Measurements from ENCODE around the gene RND1.
"Not testable (repeated sequence)": the region's sequence is repeated elsewhere in the genome, so short reads cannot be mapped to it uniquely, and the experiment has no call there.

DNA sequence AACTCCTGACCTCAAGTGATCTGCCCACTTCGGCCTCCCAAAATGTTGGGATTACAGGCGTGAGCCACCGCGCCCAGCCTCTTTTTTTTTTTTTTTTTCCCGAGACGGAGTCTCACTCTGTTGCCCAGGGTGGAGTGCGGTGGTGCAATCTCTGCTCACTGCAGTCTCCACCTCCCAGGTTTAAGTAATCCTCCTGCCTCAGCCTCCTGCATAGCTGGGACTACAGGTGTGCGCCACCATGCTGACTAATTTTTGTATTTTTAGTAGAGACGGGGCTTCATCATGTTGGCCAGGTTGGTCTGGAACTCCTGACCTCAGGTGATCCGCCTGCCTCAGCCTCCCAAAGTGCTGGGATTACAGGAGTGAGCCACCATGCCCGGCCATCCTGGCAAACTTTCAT lies 44.0 kb upstream of the RND1 start:
- TF ChIP-seq, protein P1, sequence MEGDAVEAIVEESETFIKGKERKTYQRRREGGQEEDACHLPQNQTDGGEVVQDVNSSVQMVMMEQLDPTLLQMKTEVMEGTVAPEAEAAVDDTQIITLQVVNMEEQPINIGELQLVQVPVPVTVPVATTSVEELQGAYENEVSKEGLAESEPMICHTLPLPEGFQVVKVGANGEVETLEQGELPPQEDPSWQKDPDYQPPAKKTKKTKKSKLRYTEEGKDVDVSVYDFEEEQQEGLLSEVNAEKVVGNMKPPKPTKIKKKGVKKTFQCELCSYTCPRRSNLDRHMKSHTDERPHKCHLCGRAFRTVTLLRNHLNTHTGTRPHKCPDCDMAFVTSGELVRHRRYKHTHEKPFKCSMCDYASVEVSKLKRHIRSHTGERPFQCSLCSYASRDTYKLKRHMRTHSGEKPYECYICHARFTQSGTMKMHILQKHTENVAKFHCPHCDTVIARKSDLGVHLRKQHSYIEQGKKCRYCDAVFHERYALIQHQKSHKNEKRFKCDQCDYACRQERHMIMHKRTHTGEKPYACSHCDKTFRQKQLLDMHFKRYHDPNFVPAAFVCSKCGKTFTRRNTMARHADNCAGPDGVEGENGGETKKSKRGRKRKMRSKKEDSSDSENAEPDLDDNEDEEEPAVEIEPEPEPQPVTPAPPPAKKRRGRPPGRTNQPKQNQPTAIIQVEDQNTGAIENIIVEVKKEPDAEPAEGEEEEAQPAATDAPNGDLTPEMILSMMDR (IDR thresholded peaks at IDR 0.05): not testable (repeated sequence)
- not testable (repeated sequence) for TF ChIP-seq POLR2A (IDR thresholded peaks at IDR 0.05)
